Measurements from ENCODE around the gene TUBG1. TPM values are rescaled to one million over a fixed set of nuclear protein-coding genes. Genes with fewer than 3 reads are reported as not detected.
A peak's percentile ranks its signal among the peaks of the same experiment; 100 is the strongest.

The TUBG1 gene
- total RNA-seq, 4 donors from 2014 or later: 30.6 to 89.0 (median 55.0) TPM

DNA sequence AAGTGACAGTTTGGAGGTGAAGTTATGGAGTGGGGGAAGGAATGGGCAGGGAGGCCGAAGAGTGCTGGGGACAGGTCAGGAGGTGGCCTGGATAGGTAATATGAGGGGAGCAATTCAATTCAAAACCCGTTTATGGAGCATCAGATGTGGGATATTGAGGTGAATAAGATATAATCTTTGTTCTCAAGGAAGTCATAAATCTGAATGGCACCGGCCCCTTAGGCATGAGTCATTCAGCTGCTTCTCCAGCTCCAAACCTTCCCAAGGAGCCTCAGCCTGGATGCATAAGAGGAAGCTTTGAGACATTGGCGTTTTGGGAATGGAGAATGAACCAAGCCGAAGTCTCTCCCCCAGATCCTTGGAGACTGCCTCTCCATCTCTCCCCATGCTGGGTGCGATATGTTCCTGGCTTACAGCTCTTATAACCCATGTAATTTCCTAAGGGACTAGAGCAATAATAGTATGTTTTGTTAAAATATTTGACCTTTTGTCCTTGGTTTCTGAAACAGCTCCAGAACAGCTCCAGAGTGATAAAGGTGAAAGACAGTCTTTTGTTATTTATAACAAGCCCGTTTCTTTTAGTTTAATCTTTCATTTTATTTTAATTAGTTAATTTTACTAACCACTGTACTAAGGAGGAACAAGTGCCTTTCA is 51.3 kb downstream of the TUBG1 start:
- Histone ChIP-seq H3K4me1 (peaks cover 15 to 26% (median 24%) of the 10 kb centered on the region in 4 donors), H3K27ac (replicated peaks in 1 of 4) (peak overlapping the region in 3 of 4 donors; percentile 17 to 37 (median 24)), H3K27me3 (no peaks in the 10 kb centered on the region), H3K9me3 (no peaks in the 10 kb centered on the region), H3K36me3 (peaks cover 13 to 45% (median 32%) of the 10 kb centered on the region in 4 donors), H3K4me3 (no peak overlapping the region)
- WGBS: 64% methylated on average over 7 of the region's 7 CpGs
- no peak for DNase-seq (ENCODE audit: extremely low spot score)
- intact Hi-C loops (cut with DNase I): no loop called here
- no peak for TF ChIP-seq EP300 (IDR thresholded peaks at IDR 0.05)
- no peak for TF ChIP-seq POLR2AphosphoS5 (IDR thresholded peaks at IDR 0.05)
- TF ChIP-seq POLR2A (IDR thresholded peaks at IDR 0.05; ENCODE audit: low read depth): no peak
- TF ChIP-seq CTCF (IDR thresholded peaks at IDR 0.05): no peak

Other genes with a start within 250 kb of the TUBG1 start
- gene STAT3, start 221.2 kb upstream of the TUBG1 start, total RNA-seq: 100 to 1,000 TPM; 137 to 260 (median 211) TPM
- gene CAVIN1, start 186.4 kb upstream of the TUBG1 start, total RNA-seq: 1,000 to 10,000 TPM in 2 of 4 donors, 100 to 1,000 TPM in 2; 619 to 1,181 (median 1,019) TPM
- 10 to 100 TPM; 51.9 to 74.9 (median 63.9) TPM for gene ATP6V0A1, start 150.8 kb upstream of the TUBG1 start, total RNA-seq
- gene NAGLU, start 73.4 kb upstream of the TUBG1 start, total RNA-seq: 10 to 100 TPM; 27.8 to 36.6 (median 31.8) TPM
- gene HSD17B1, start 56.8 kb upstream of the TUBG1 start, total RNA-seq: 1 to 10 TPM in 1 of 4 donors, under 1 TPM in 3; 0.13 to 2.5 (median 0.62) TPM
- 10 to 100 TPM; 13.4 to 27.5 (median 22.4) TPM for gene COASY, start 47.5 kb upstream of the TUBG1 start, total RNA-seq
- 10 to 100 TPM; 24.9 to 34.5 (median 29.3) TPM for gene MLX, start 42.6 kb upstream of the TUBG1 start, total RNA-seq
- 1 to 10 TPM; 2.2 to 5.0 (median 4.2) TPM for gene PSMC3IP, start 32.0 kb upstream of the TUBG1 start, total RNA-seq
- 10 to 100 TPM; 42.7 to 93.3 (median 57.0) TPM for gene RETREG3, start 309 bp upstream of the TUBG1 start, total RNA-seq
- 10 to 100 TPM; 25.3 to 40.2 (median 38.1) TPM for gene TUBG2, start 49.6 kb downstream of the TUBG1 start, total RNA-seq
- gene PLEKHH3, start 67.3 kb downstream of the TUBG1 start, total RNA-seq: 10 to 100 TPM; 20.3 to 41.2 (median 27.3) TPM
- gene CCR10, start 72.2 kb downstream of the TUBG1 start, total RNA-seq: 1 to 10 TPM; 2.9 to 8.4 (median 3.7) TPM
- 10 to 100 TPM in 1 of 4 donors, 1 to 10 TPM in 3; 4.7 to 13.2 (median 6.2) TPM for gene CNTNAP1, start 72.8 kb downstream of the TUBG1 start, total RNA-seq
- gene EZH1, start 135.4 kb downstream of the TUBG1 start, total RNA-seq: 10 to 100 TPM; 40.6 to 68.2 (median 54.6) TPM
- gene RAMP2, start 151.5 kb downstream of the TUBG1 start, total RNA-seq: 10 to 100 TPM; 19.5 to 45.2 (median 34.2) TPM
- 10 to 100 TPM; 34.5 to 43.9 (median 38.0) TPM for gene VPS25, start 163.8 kb downstream of the TUBG1 start, total RNA-seq
- gene WNK4, start 170.9 kb downstream of the TUBG1 start, total RNA-seq: 1 to 10 TPM in 3 of 4 donors, under 1 TPM in 1; 0.50 to 2.9 (median 2.1) TPM
- 10 to 100 TPM; 65.9 to 74.6 (median 68.3) TPM for gene COA3, start 189.0 kb downstream of the TUBG1 start, total RNA-seq
- gene CNTD1, start 189.2 kb downstream of the TUBG1 start, total RNA-seq: 1 to 10 TPM in 1 of 4 donors, under 1 TPM in 2, not detected in 1; 0.50 to 3.9 (median 0.57) TPM
- 100 to 1,000 TPM; 165 to 293 (median 237) TPM for gene BECN1, start 214.6 kb downstream of the TUBG1 start, total RNA-seq
- 10 to 100 TPM; 68.9 to 91.5 (median 77.2) TPM for gene PSME3, start 223.7 kb downstream of the TUBG1 start, total RNA-seq
- 1 to 10 TPM in 3 of 4 donors, under 1 TPM in 1; 0.66 to 2.0 (median 1.4) TPM for gene AOC2, start 234.9 kb downstream of the TUBG1 start, total RNA-seq
- gene AOC3, start 241.5 kb downstream of the TUBG1 start, total RNA-seq: 100 to 1,000 TPM in 3 of 4 donors, 10 to 100 TPM in 1; 89.0 to 242 (median 118) TPM